Liver (tissue), 3 donors: ENCODE results near the gene SCD5.

Experiments used
- FOXA2 ChIP-seq: IDR thresholded peaks from 2 replicates; pipeline ENCODE4 v1.6.1; 2016; ENCODE audit warnings: antibody characterized with exemption
- RXRA ChIP-seq, 2 donors: IDR thresholded peaks; 2 replicates each; pipeline ENCODE4 v1.6.1; 2017 to 2018; ENCODE audit warnings: antibody characterized with exemption in 2 of 2, mild to moderate bottlenecking in 1 of 2
- YY1 ChIP-seq: IDR thresholded peaks from 2 replicates; pipeline ENCODE4 v1.6.1; 2016; ENCODE audit warnings: antibody characterized with exemption, mild to moderate bottlenecking
- TF ChIP-seq, protein P1 (sequence below): fragments of 150-350 bp; IDR thresholded peaks from 2 replicates; pipeline ENCODE4 v1.5.1; 2017; ENCODE audit warnings: improper control_type of control experiment, low read depth, low read length; ENCODE audit not compliant: missing input control
- TF ChIP-seq, protein P2 (sequence below): IDR thresholded peaks from 2 replicates; pipeline ENCODE4 v1.6.1; 2016; ENCODE audit warnings: antibody characterized with exemption
- donor health status: healthy.
- donor health status: healthy.

DNA sequence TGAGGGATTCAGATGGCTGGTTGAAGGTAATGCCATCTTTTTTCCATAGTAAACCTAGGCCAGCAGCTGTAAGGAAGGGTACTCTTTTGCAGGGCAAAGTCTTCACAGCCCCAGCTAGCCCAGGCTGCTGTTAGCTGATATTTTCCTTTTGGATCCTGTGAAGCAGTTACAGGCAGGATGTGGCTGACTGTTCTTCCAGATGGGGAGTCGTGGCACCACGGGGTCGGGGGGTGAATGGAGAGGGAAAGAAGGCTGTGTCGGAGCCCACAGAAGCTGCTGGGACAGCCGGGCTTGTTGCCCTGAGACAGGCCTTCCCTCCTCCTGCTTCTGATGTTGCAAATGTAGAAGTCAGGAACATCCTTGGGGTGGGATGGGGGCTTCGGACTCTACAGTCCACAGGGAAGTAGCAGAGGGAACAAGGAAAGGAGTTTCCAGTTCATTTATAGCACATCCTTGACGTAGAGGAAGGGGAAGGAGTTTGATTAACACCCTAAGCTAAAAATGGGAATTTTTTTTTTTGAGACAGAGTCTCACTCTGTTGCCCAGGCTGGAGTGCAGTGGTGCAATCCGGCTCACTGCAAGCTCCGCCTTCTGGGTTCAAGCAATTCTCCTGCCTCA lies 172.2 kb downstream of the SCD5 start:
- TF ChIP-seq, protein P1, sequence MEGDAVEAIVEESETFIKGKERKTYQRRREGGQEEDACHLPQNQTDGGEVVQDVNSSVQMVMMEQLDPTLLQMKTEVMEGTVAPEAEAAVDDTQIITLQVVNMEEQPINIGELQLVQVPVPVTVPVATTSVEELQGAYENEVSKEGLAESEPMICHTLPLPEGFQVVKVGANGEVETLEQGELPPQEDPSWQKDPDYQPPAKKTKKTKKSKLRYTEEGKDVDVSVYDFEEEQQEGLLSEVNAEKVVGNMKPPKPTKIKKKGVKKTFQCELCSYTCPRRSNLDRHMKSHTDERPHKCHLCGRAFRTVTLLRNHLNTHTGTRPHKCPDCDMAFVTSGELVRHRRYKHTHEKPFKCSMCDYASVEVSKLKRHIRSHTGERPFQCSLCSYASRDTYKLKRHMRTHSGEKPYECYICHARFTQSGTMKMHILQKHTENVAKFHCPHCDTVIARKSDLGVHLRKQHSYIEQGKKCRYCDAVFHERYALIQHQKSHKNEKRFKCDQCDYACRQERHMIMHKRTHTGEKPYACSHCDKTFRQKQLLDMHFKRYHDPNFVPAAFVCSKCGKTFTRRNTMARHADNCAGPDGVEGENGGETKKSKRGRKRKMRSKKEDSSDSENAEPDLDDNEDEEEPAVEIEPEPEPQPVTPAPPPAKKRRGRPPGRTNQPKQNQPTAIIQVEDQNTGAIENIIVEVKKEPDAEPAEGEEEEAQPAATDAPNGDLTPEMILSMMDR: no peak
- no peak for TF ChIP-seq RXRA (IDR thresholded peaks at IDR 0.05)
- TF ChIP-seq, protein P2, sequence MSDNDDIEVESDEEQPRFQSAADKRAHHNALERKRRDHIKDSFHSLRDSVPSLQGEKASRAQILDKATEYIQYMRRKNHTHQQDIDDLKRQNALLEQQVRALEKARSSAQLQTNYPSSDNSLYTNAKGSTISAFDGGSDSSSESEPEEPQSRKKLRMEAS: no peak
- TF ChIP-seq FOXA2: no peak
- no peak for TF ChIP-seq YY1
